Measurements from ENCODE around the gene DAAM2.

DAAM2 gene

DNA sequence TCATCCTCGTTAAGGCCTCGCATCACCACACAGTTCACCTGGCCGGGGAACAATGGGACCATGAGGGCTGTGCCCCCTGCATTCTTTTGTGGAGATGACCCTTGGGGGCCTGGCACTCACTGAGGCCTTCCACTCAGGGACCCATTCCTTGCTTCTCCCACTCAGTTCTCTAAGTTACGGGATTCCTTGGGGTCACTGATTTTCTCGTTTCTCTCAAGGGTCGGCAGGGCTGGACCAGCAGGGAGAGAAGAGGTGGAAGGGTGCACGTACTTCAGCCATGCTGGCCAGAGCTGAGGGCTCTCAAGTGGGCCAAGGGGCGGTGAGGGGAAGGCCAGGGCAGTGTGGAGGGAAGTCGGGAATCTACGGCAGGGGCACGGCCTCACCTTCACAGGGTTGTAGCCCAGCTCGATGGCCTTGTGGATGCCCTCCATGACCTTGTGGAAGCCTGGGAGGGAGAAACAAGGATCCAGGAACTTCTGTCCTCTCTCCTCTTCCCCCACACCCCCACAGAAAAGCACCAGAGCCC, 121.3 kb downstream of the DAAM2 start:
- H3K4me3 ChIP-seq (replicated peaks; ENCODE audit: low read depth, low read length), result no peak overlapping the region
- TF ChIP-seq, protein P1, sequence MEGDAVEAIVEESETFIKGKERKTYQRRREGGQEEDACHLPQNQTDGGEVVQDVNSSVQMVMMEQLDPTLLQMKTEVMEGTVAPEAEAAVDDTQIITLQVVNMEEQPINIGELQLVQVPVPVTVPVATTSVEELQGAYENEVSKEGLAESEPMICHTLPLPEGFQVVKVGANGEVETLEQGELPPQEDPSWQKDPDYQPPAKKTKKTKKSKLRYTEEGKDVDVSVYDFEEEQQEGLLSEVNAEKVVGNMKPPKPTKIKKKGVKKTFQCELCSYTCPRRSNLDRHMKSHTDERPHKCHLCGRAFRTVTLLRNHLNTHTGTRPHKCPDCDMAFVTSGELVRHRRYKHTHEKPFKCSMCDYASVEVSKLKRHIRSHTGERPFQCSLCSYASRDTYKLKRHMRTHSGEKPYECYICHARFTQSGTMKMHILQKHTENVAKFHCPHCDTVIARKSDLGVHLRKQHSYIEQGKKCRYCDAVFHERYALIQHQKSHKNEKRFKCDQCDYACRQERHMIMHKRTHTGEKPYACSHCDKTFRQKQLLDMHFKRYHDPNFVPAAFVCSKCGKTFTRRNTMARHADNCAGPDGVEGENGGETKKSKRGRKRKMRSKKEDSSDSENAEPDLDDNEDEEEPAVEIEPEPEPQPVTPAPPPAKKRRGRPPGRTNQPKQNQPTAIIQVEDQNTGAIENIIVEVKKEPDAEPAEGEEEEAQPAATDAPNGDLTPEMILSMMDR (IDR thresholded peaks at IDR 0.05; ENCODE audit: insufficient read depth, low read length, poor library complexity, severe bottlenecking), result no peak
- DNase-seq (ENCODE audit: extremely low read depth, insufficient read length), result no peak
- H3K36me3 ChIP-seq (ENCODE audit: control insufficient read depth, insufficient read depth, low read length), result no peaks in the 10 kb centered on the region
- no peaks in the 10 kb centered on the region; the same call in none of the 2 replicates for H3K27me3 ChIP-seq (replicated peaks; ENCODE audit: control insufficient read depth, insufficient read depth, low read length)

DNA sequence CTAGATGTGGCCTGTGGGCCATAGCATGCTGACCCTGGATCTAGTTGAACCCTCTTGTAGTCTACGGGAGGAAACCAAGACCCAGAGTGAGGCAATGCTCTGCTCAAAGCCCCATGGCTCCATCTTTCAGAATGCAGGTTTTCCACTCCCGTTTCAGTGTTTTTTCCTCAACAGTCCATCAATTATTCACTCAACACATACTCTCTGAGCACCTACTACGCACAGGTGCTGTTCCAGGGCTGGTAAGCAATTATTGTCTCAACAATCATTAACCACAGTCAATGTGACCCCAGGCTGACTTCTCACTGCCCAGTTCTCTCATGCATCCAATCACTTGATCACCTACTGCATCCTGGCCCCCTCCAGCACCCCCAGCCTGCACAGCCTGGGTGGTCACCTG, 122.1 kb downstream of the DAAM2 start:
- H3K36me3 ChIP-seq (ENCODE audit: control insufficient read depth, insufficient read depth, low read length), result no peaks in the 10 kb centered on the region
- TF ChIP-seq, protein P1 (IDR thresholded peaks at IDR 0.05; ENCODE audit: insufficient read depth, low read length, poor library complexity, severe bottlenecking), result no peak
- H3K4me3 ChIP-seq (replicated peaks; ENCODE audit: low read depth, low read length), result no peak overlapping the region
- DNase-seq (ENCODE audit: extremely low read depth, insufficient read length), result no peak
- H3K27me3 ChIP-seq (replicated peaks; ENCODE audit: control insufficient read depth, insufficient read depth, low read length), result no peaks in the 10 kb centered on the region; the same call in none of the 2 replicates

DNA sequence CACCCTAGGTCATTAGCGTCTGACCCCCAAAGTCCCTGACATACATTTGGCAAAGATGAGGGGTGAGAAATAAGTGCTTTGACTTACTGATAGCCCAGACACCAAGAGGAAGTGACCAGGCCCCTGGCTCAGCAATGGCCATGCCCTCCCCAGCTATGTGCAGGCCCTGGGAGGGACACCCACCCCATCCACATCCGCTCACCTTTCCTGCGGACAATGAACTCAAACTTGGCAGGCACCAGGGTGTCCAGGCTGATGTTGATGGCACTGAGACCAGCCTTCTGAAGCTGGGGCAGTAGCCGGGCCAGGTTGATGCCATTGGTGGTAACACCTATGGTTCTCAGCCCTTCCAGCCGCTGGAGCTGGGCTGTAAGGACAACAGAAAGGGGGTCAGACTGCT, 123.7 kb downstream of the DAAM2 start:
- Histone ChIP-seq H3K27me3 (replicated peaks; ENCODE audit: control insufficient read depth, insufficient read depth, low read length) (no peaks in the 10 kb centered on the region; the same call in 1 of the 2 replicates), H3K4me3 (replicated peaks; ENCODE audit: low read depth, low read length) (no peak overlapping the region), H3K36me3 (ENCODE audit: control insufficient read depth, insufficient read depth, low read length) (no peaks in the 10 kb centered on the region)
- DNase-seq (ENCODE audit: extremely low read depth, insufficient read length), result no peak
- TF ChIP-seq, protein P1 (IDR thresholded peaks at IDR 0.05; ENCODE audit: insufficient read depth, low read length, poor library complexity, severe bottlenecking), result no peak

DNA sequence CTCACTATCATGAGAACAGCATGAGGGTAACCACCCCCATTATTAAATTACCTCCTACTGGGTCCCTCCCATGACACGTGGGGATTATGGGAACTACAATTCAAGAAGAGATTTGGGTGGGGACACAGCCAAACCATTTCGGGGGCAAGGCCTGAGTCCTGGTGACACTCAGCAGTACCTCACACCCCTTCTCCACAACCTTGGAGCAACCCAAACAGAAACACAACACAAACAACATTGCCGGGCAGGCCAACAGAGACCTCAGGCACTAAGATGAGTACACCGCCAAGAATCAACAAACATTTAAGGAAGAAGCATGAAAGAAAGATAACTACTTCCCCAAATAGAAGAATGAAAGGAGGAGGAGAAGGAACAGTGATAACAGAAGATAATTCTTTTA, 125.2 kb downstream of the DAAM2 start:
- H3K4me3 ChIP-seq (replicated peaks; ENCODE audit: low read depth, low read length), result no peak overlapping the region
- no peaks in the 10 kb centered on the region; the same call in 1 of the 2 replicates for H3K27me3 ChIP-seq (replicated peaks; ENCODE audit: control insufficient read depth, insufficient read depth, low read length)
- no peaks in the 10 kb centered on the region for H3K36me3 ChIP-seq (ENCODE audit: control insufficient read depth, insufficient read depth, low read length)
- DNase-seq (ENCODE audit: extremely low read depth, insufficient read length), result no peak
- TF ChIP-seq, protein P1 (IDR thresholded peaks at IDR 0.05; ENCODE audit: insufficient read depth, low read length, poor library complexity, severe bottlenecking), result no peak

DNA sequence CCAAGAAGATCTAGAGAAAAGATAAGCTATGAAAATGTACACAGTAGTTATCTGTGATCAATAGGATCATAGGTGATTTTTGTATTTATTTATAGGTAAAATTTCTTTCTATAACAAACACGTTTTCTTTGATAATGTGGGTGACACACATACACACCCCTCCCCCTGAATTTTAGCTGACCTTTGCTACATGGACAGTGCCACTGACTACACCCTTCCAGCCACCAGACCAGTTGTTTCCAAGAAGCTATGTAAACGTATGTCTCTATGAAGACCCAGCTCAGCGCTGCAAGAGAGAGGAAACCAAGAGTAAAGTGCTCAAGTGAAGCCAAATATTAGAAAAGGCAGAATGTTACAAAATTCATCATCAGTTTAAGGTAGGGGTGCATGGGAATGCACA, 125.8 kb downstream of the DAAM2 start:
- no peaks in the 10 kb centered on the region; the same call in 1 of the 2 replicates for H3K27me3 ChIP-seq (replicated peaks; ENCODE audit: control insufficient read depth, insufficient read depth, low read length)
- TF ChIP-seq, protein P1 (IDR thresholded peaks at IDR 0.05; ENCODE audit: insufficient read depth, low read length, poor library complexity, severe bottlenecking), result no peak
- DNase-seq (ENCODE audit: extremely low read depth, insufficient read length), result no peak
- no peak overlapping the region for H3K4me3 ChIP-seq (replicated peaks; ENCODE audit: low read depth, low read length)
- no peaks in the 10 kb centered on the region for H3K36me3 ChIP-seq (ENCODE audit: control insufficient read depth, insufficient read depth, low read length)

DNA sequence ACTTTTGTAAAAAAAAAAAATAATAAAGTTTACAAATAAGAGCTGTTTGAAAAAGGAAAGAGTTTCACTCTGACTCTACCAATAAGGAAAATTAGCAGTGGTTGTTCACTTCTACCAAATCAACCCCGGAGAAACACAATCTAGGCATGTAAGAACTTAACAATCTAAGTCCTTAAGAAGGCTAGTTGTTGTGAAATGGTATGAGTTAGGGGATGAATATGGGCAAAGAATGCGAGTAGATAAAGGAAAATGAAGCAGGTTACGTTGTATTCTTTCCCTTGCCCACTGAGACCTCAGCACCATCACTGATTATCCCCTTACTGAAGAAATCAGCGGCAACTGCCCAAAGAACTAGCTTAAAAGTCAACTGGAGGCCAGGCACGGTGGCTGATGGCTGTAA, 126.7 kb downstream of the DAAM2 start:
- Histone ChIP-seq H3K27me3 (replicated peaks; ENCODE audit: control insufficient read depth, insufficient read depth, low read length) (no peaks in the 10 kb centered on the region; the same call in 1 of the 2 replicates), H3K36me3 (ENCODE audit: control insufficient read depth, insufficient read depth, low read length) (no peaks in the 10 kb centered on the region), H3K4me3 (replicated peaks; ENCODE audit: low read depth, low read length) (no peak overlapping the region)
- TF ChIP-seq, protein P1 (IDR thresholded peaks at IDR 0.05; ENCODE audit: insufficient read depth, low read length, poor library complexity, severe bottlenecking), result no peak
- DNase-seq (ENCODE audit: extremely low read depth, insufficient read length), result no peak

All from GM06990 (cell line).